GM12801 (cell line): ENCODE results near the gene ADARB2.

ENCODE experiments used
- CTCF ChIP-seq: IDR thresholded peaks from one replicate; pipeline ENCODE4 v1.5.1; 2011; ENCODE audit warnings: control low read depth; ENCODE audit not compliant: insufficient read length; ENCODE audit errors: extremely low read depth

The ADARB2 gene

GRCh38 chr10:1142596-1142995 lies 594.7 kb downstream of the ADARB2 start:
- TF ChIP-seq CTCF: no peak

GRCh38 chr10:1141701-1142100 lies 595.6 kb downstream of the ADARB2 start:
- no peak for TF ChIP-seq CTCF

GRCh38 chr10:1141261-1141660 lies 596.1 kb downstream of the ADARB2 start:
- no peak for TF ChIP-seq CTCF

- no peak for TF ChIP-seq CTCF
Observed at GRCh38 chr10:1138529-1138928, 598.8 kb downstream of the ADARB2 start.

GRCh38 chr10:1137499-1138163 lies 599.7 kb downstream of the ADARB2 start:
- no peak for TF ChIP-seq CTCF

- no peak for TF ChIP-seq CTCF
Observed at GRCh38 chr10:1136268-1136667, 601.1 kb downstream of the ADARB2 start.

GRCh38 chr10:1134156-1134555 lies 603.2 kb downstream of the ADARB2 start:
- no peak for TF ChIP-seq CTCF

GRCh38 chr10:1133495-1134045 lies 603.8 kb downstream of the ADARB2 start:
- TF ChIP-seq CTCF: no peak
